HK-2 (cell line): ENCODE results near the gene FMNL3.
A peak's percentile ranks its signal among the peaks of the same experiment; 100 is the strongest.
"Not testable (repeated sequence)": the region's sequence is repeated elsewhere in the genome, so short reads cannot be mapped to it uniquely, and the experiment has no call there.

Source experiments
- DNase-seq: peaks from one replicate; pipeline ENCODE4 v3.0.0-alpha.2; 2018; ENCODE audit not compliant: unreplicated experiment

The FMNL3 gene, protein sequence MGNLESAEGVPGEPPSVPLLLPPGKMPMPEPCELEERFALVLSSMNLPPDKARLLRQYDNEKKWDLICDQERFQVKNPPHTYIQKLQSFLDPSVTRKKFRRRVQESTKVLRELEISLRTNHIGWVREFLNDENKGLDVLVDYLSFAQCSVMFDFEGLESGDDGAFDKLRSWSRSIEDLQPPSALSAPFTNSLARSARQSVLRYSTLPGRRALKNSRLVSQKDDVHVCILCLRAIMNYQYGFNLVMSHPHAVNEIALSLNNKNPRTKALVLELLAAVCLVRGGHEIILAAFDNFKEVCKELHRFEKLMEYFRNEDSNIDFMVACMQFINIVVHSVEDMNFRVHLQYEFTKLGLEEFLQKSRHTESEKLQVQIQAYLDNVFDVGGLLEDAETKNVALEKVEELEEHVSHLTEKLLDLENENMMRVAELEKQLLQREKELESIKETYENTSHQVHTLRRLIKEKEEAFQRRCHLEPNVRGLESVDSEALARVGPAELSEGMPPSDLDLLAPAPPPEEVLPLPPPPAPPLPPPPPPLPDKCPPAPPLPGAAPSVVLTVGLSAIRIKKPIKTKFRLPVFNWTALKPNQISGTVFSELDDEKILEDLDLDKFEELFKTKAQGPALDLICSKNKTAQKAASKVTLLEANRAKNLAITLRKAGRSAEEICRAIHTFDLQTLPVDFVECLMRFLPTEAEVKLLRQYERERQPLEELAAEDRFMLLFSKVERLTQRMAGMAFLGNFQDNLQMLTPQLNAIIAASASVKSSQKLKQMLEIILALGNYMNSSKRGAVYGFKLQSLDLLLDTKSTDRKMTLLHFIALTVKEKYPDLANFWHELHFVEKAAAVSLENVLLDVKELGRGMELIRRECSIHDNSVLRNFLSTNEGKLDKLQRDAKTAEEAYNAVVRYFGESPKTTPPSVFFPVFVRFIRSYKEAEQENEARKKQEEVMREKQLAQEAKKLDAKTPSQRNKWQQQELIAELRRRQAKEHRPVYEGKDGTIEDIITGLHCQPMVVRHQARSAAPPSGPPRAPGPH

DNA sequence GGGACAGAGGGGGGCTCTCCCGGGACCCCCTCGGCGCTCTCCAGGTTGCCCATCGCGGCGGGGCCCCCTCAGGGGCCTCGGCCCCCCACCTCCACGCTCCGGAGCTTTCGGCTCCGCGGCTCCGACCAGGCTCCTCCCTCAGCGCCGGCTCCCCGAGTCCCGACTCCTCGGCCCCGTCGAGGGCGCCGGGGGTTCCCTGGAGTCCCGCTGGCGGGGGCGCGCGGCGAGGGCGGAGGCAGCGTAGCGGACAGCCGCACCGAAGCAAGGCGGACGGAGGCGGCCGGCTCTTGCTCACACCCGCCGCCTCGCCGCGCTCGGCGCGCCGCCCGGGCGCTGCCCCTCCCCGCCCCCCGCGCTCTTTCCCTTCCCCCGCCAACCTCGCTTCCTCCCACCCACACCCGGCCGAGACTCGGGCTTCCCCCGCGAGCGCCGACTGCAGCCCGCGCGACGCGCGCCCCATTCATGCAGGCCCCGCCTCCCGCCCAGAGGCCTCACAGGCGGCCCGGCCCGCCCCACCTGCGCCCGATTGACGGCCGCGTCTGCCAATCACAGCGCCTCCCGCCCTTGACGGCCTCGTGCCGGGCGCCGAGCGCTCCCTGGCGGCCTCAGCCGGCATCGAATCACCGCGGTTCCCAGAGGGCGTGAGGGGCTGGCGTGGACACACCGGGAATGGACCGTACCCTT lies at the start of gene FMNL3:
Gene FMNL3 (minus strand): TSS at position 278 of the 684 bp plus-strand sequence. CDS start 225 bp downstream, at position 53.
- DNase-seq = peak; percentile 99

- DNase-seq = no peak
Observed at GRCh38 chr12:49750996-49751393, 43.8 kb upstream of the FMNL3 start.

DNA sequence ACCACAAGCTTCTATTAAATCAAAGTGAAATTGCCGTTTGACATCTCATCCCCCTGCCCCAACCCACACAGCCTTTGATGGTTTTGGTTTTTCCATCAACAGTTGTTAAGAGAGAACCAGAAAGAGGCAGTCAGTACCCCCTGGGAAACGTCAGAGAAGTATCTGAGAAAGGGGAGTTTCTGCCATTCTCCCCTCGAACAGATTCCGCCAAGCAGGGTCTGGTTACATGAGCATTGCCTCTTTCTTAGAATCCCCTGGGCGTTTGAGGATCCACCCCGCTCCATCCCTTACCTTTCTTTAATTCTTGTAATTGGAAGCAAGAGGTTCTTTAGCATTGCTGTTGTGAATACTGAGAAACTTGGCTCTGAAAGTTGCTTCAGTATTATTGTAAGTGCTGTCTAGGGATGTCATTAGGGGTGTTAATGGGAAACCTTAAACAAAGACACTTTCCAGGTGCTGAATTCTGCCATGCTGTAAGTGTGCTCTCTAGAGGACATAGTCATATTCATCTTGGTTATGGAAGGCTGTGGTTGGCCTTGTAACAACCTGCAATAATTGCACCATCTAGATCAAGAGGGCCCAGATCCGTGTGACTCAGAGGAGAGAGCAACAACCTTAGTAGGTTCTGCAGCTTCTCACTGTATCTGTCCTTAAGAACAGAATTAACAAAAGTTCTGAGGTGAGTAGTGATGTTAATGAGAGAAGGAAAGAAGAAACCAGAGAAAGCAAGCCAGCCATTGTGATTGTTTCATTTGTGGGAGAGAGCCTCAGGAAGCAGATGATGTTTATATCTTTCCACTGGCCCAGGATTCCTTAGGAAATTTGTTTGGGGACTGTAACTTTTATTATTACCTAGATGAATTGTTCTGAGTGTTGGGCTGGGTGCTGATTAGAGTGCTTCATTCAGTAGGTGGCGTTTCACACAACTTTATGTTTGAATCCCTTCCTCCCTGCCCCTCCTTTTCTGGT lies 43.1 kb upstream of the FMNL3 start:
- no peak for DNase-seq

- no peak for DNase-seq
Observed at GRCh38 chr12:49748800-49749199, 41.6 kb upstream of the FMNL3 start.

GRCh38 chr12:49748306-49748705 lies 41.1 kb upstream of the FMNL3 start:
- no peak for DNase-seq

GRCh38 chr12:49744363-49744885 lies 37.2 kb upstream of the FMNL3 start:
- no peak for DNase-seq

GRCh38 chr12:49741882-49742620 lies 34.8 kb upstream of the FMNL3 start:
- DNase-seq = peak; percentile 94

GRCh38 chr12:49740930-49741881 lies 34.0 kb upstream of the FMNL3 start, which contains the start of gene TMBIM6:
Gene TMBIM6 (plus strand): TSS chr12:49741557. CDS start chr12:49752494, 10,937 bp downstream.
- peak; percentile 99 for DNase-seq

DNA sequence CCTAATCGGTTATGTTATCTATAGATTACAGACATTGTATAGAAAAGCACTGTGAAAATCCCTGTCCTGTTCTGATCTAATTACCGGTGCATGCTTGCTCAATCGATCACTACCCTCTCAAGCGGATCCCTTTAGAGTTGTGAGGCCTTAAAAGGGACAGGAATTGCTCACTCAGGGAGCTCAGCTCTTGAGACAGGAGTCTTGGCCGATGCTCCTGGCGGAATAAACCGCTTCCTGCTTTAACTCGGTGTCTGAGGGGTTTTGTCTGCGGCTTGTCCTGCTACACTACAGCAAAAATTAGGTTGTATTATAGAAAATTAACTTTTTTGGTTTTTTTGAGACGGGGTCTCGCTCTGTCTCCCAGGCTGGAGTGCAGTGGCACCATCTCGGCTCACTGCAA lies 33.1 kb upstream of the FMNL3 start:
- DNase-seq = not testable (repeated sequence)

DNA sequence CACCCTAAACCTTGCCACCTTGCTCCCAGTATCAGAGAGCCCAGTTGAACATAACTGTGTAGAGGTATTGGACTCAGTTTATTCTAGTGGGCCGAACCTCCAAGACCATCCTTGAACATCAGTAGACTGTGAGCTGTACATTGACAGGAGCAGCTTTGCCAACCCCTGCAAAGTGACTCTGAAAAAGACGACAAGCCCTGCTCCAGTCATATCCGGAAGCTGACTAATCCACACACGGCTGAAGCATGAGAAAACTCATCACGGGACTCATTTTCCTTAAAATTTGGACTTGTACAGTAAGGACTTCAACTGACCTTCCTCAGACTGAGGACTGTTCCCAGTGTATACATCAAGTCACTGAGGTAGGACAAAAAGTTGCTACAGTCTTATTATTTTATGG lies 31.5 kb upstream of the FMNL3 start:
- peak; percentile 24 for DNase-seq

DNA sequence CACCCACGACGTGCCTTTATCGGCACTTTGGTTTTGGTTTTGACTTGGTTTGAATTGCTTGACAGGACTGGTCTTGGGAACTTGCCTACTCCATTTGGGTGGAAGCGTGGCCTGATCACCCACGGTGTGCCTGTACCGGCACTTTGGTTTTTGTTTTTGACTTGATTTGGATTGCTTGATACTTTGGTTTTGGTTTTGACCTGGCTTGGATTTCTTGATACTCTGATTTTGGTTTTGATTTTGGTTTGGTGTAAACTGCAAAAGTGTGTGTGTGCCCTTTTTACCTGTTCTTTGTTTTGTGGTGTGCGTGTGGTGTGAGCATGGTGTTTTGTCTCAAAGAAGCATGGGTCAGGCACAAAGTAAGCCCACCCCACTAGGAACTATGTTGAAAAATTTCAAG lies 27.7 kb upstream of the FMNL3 start:
- not testable (repeated sequence) for DNase-seq

- DNase-seq = no peak
Observed at GRCh38 chr12:49733219-49734017, 26.2 kb upstream of the FMNL3 start.

DNA sequence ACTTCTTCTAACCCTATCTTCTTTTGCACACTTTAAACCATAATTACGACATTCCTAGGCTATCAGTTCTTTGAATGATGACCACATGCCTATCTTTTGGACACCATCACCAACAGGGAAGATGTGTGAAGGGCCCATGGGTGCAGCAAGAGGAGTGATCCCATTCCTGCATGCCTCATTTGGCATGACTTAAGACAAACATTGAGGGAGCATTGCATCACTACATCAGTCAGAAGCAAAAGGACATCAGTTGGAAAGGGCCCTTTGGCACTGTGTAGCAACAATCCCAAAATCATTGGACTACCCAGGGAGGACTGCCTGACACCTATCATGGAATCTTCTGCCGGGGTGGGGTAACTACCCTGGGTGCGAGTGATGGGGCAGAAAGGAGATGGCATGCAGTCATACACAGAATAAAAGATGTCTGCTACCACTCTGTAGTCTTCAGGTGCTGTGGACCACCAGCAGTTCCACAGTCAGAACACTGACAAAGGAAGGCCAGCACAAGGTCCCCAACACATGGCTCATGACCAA lies 23.4 kb upstream of the FMNL3 start:
- DNase-seq = no peak

GRCh38 chr12:49730050-49730449 lies 22.8 kb upstream of the FMNL3 start:
- no peak for DNase-seq

DNA sequence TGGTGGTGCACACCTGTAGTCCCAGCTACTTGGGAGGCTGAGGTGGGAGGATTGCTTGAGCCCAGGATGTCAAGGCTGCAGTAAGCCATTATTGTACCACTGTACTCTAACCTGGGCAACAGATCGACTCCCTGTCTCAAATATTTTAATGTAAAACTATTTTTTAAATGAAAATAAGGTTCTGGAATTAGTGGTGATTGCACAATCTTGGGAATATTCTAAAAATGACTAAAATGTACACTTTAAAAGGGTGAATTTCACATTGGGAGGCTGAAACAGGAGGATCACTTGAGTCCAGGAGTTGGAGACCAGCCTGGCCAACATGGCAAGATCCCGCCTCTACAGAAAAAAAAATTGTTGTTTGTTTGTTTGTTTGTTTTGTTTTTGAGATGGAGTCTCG lies 21.2 kb upstream of the FMNL3 start:
- DNase-seq = no peak

- DNase-seq = not testable (repeated sequence)
Observed at GRCh38 chr12:49721355-49721754, 14.2 kb upstream of the FMNL3 start.

DNA sequence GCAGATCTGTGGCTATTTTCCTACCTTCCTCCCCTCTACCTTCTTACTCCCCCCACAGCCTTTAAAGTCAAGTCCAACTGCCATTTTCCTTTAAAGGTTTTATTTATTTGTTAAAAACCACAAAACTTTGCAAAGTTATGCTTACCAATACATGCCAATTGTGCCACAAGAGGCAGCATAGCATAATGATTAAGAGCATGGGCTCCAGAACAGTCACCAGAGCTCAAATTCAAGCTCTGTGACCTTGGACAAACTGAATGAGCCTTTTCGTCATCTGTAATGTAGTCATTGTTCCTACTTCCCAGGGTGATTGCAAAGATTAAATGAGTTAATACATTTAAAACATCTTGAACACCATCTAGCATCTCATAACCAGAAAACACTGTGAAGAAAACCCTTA lies 13.0 kb upstream of the FMNL3 start:
- no peak for DNase-seq
